Prostate gland (tissue), 1 donor: ENCODE results near the gene SORL1.

Experiments used
- POLR2A ChIP-seq: fragments of 450-650 bp; IDR thresholded peaks from one replicate; pipeline ENCODE4 v1.6.1; 2016; ENCODE audit warnings: antibody characterized with exemption, mild to moderate bottlenecking
- POLR2AphosphoS5 ChIP-seq: sonication (generic); formaldehyde crosslinking; IDR thresholded peaks from one replicate; pipeline ENCODE4 v1.6.1; 2017; ENCODE audit warnings: antibody characterized with exemption

- TF ChIP-seq POLR2A: no peak
- no peak for TF ChIP-seq POLR2AphosphoS5
These were observed 213.2 kb downstream of the SORL1 start for GRCh38 chr11:121665206-121665838.
